Activated T-cell treated with anti-CD3 and anti-CD28 coated beads for 4 hours (primary cell): ENCODE measurements around the gene PRKAR1B.
"Not testable (repeated sequence)": the region's sequence is repeated elsewhere in the genome, so short reads cannot be mapped to it uniquely, and the experiment has no call there.

ENCODE experiments used
- DNase-seq: peaks from one replicate; pipeline ENCODE4 v3.0.0-alpha.2; 2020

The PRKAR1B gene

GRCh38 chr7:569071-569855 is 157.8 kb downstream of the PRKAR1B start:
- DNase-seq, result no peak

- DNase-seq, result no peak
Observed at GRCh38 chr7:568031-568951, 158.8 kb downstream of the PRKAR1B start.

GRCh38 chr7:567305-567883 is 159.7 kb downstream of the PRKAR1B start:
- no peak for DNase-seq

- DNase-seq, result no peak
Observed at GRCh38 chr7:566100-566499, 161.0 kb downstream of the PRKAR1B start.

- DNase-seq, result no peak
Observed at GRCh38 chr7:564176-564865, 162.8 kb downstream of the PRKAR1B start.

GRCh38 chr7:563629-564170 is 163.4 kb downstream of the PRKAR1B start:
- DNase-seq, result no peak

- no peak for DNase-seq
Observed at GRCh38 chr7:562789-563628, 164.1 kb downstream of the PRKAR1B start.

- DNase-seq, result no peak
Observed at GRCh38 chr7:562374-562675, 164.8 kb downstream of the PRKAR1B start.

GRCh38 chr7:561631-562373 is 165.3 kb downstream of the PRKAR1B start:
- DNase-seq, result no peak

- no peak for DNase-seq
Observed at GRCh38 chr7:560966-561630, 166.0 kb downstream of the PRKAR1B start.

GRCh38 chr7:559396-559705 is 167.7 kb downstream of the PRKAR1B start:
- no peak for DNase-seq

GRCh38 chr7:557558-557881 is 169.6 kb downstream of the PRKAR1B start:
- DNase-seq, result no peak

GRCh38 chr7:556837-557557 is 170.1 kb downstream of the PRKAR1B start:
- no peak for DNase-seq

GRCh38 chr7:556291-556826 is 170.7 kb downstream of the PRKAR1B start:
- DNase-seq, result no peak

GRCh38 chr7:555551-556160 is 171.4 kb downstream of the PRKAR1B start:
- no peak for DNase-seq

GRCh38 chr7:553636-554111 is 173.4 kb downstream of the PRKAR1B start:
- DNase-seq, result no peak

GRCh38 chr7:552868-553635 is 174.0 kb downstream of the PRKAR1B start:
- DNase-seq, result no peak

GRCh38 chr7:552151-552867 is 174.8 kb downstream of the PRKAR1B start:
- not testable (repeated sequence) for DNase-seq
